AG08395 (cell line): Measurements from ENCODE around the gene LIMA1.
"Not testable (repeated sequence)": the region's sequence is repeated elsewhere in the genome, so short reads cannot be mapped to it uniquely, and the experiment has no call there.

Experiments used
- DNase-seq: peaks from one replicate; pipeline ENCODE4 v3.0.0; 2012; ENCODE audit warnings: mixed read lengths, low spot score

LIMA1 gene

DNA sequence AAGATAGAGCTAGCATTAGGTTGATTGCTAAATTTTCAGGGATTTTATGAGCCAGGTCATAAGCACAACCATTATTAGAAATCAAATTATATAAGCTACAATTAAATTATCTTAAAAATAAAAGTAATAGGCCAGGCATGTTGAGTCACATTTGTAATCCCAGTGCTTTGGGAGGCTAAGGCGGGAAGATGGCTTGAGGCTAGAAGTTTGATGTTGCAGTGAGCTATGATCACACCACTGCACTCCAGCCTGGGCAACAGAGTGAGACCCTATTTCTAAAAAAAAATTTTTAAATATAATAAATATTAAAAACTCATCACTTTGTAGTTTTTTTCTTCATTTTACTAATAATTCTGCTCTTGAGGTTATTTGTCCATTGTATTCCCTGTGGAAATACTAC, 1.9 kb upstream of the LIMA1 start:
- no peak for DNase-seq

DNA sequence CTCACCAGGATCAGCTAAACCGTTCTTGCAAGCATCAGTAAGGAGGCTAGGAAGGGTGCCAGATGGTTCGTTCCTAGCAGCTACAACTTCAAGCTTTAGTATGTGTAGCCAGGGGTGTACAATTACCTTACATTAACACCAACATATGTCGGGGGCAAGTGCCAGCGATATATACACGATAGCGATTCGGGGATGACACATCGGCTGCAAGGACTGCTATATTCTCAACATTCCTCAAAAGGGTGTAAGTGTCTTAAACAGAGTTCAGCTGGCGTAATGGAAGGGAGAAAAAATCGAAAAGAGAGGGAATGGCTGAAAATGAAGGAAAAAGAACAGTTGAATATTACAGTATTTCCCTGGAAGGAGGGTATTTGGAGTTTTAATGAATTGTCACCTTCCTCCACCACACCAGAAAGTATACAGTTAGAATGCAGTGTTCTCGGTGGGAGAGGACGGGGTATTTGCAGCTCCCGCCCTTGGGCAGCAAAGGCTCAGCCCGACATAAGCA, 545 bp downstream of the LIMA1 start:
- peak; percentile 46 for DNase-seq

DNA sequence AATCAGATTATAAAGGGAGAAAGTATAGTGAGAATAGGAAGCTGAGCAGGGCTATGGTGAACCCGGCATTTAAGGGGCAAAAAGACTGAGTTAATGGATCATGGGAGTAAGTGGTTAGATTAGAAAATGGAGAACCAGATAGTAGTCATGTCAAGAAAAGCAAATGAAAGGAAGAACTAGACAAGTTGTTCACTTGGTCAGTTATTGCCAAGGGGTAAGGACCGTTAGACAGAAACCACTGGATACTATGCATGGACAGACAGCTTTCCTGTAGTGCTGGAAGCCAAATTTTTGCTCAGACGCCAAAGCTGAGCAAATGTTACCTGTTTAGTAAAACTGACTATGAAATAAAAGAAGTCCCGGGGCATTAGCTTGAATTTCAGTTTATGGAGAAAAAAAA, 3.8 kb downstream of the LIMA1 start:
- no peak for DNase-seq

DNA sequence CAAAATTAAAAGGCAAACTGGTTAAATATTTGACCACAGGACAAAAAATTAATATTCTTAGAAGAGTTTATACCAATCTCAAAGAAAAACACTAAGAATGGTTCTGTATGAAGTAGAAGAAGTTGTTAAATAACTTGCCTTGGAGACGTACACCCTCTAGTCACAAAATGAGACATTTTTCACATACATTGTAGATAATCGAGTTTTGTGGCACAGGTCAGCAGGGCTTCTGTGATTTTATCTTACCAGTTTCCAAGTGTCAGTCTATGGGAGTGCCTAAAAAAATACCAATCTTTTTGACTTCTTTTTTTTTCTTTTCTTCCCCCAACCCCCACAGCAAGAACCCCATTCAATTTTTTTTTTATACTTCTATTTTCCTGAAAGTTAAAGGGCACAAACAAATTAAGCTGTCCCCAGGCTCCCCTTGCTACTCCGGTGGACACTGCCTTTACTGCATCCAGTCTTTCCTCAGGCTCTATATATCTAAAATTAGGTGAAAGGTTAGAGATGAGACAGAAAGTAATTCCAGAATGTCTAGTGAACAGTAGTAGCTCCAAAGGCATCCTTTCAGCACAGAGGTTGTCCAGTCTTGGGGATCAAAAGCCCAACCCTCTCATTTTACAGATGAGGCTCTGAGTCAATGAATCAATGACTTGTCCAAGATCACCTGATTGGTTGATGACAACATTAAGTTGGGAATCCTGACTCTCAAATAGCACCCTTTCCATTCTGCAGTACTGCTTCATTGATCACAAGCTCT, 6.2 kb downstream of the LIMA1 start:
- peak; percentile 11 for DNase-seq

DNA sequence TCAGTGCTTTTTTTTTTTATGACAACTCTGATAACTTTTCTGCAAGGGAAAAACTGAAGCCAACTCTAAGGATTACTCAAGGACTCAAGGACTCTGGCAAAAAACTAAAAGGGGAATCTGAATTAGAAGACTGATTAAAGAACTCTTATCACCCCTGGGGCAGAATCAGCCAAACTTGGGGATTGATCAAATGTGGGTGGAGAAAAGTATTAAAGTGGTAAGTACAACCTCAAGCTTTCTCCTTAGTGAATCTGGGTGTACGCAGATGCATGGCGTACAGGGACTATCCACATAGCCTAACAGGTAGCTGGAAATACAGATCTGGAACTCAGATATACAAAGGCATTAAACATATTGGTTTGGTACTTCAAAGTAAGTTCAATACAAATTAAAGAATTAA, 7.3 kb downstream of the LIMA1 start:
- DNase-seq = no peak

DNA sequence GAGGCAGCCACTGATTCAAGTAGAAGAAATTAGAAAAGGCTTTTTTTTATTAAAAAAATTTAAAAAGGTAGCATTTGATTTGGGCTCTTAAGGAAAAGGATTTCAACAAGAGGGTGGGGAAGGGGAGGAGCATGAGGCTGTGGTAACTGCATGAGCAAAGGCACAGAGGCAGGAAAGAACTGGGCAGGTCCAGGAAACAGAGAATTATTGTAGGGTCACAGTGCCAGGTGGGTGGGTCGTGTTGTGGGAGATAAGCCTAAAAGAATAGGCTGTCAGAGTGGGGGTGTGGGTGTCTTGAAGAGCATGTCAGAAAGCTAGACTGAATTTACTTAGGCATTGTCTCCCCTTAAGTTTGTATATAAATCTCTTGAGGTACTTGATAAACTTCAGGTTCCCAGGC, 7.8 kb downstream of the LIMA1 start:
- DNase-seq = no peak

DNA sequence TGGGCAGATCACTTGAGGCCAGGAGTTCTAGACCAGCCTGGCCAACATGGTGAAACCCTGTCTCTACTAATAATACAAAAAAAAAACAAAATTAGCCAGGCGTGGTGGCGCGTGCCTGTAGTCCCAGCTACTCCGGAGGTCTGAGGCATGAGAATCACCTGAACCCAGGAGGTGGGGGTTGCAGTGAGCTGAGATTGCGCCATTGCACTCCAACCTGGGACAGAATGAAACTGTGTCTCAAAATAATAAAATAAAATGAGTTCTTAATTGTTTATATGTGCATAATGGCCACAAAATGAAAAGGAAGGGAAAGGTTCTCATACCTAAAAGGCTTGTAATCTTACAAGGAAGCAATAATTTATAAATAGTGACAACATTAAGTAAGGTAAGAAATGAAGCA, 8.2 kb downstream of the LIMA1 start:
- DNase-seq = not testable (repeated sequence)

DNA sequence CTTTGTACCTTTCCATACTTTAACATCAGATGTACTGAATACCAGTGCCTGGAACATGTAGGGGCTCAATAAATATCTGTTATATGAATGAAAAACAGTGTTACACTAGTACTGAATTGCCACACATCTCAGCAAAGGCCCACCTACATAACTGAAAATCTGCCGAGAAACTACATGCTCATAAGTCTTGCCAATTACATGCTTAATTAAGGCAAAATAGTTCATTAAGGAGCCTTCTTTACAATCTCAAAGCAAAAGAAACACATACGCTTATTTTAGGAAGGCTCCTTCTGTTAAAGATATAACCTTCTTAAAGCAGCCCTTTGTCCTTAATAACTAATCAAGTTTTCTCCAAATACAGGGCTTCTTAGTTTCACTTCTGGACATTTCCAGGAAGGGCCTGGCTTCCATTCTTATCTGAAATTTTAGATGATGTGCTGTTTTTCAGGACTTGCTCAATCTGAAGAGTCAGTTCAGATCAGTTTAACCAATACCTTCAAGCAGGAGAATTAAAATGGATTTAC, 11.5 kb downstream of the LIMA1 start:
- peak; percentile 17 for DNase-seq

DNA sequence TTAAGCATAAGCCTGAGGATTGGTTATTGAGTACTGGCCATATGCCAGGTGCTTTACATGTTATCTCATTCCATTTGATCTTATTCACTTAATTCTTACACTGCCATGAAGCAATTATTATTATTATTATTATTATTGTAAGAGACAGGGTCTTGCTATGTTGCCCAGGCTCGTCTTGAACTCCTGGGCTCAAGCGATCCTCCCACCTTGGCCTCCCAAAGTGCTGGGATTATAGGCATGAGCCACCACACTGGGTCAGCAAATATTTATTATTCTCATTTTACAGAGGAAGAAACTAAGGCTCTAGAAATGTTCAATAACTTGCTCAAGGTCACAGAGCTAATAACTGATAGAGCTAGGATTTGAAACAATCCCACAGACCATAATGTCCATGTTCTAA, 14.8 kb downstream of the LIMA1 start:
- DNase-seq = no peak

DNA sequence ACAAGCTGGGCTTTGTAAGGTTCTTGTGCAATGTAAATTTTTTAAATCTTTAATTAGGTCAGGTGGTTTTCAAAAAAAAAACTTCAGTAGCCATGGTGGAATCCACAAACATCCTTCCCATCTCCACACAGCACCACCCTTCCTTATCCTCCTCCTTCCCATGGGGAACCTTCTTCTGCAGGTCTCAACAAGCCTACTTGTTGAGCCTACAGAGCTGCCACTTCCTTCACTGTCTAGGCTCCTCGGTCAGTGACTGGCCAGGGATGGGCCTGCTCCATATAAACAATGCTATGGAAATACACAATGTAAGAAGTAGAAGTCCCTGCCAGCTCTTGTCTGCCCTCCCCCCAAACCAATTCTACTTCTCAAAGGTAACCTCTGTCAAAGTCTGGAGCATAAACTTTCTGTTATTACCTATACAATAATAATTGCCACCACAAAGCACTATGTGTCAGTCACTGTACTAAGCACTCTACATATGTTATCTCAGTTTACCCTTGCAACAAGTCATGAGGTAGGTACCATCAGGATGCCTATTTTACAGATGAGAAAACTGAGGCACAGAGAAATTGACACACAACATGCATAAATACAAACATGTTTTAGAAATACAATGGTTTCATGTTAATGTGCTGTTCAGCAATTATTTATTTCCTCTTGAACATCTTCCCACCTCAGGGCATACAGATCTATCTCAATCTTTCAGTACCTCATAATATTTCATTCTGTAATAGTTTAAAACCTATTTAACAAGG, 17.4 kb downstream of the LIMA1 start:
- no peak for DNase-seq

DNA sequence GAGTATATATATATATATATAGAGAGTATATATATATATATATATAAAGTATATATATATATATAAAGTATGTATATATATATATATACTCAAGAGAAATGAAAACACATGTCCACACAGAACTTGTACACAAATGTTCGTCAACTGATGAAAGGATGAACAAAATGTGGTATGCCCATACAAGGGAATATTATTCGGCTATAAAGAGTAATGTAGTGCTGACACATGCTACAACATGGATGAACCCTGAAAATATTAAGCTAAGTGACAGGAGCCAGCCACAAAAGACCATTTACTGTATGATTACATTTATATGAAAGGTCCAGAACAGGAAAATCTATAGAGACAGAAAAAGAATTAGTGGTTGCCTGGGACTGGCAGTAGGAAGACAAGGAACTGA, 19.5 kb downstream of the LIMA1 start:
- no peak for DNase-seq

DNA sequence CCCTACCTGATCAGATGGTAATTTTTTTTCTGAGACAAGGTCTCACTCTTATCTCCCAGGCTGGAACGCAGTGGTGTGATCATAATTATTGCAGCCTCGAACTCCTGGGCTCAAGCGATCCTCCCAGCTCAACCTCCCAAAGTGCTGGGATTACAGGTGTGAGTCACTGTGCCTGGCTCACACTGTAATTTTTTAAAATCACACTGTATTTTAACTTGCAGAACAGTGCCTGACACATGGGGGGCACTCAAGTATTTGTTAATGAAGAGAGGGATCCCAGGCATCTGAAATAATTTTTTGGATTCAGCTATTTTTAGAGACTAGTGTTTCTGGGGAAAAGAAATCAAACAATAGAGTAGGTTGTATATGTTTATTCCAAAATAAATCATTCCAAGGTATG, 21.7 kb downstream of the LIMA1 start:
- no peak for DNase-seq

DNA sequence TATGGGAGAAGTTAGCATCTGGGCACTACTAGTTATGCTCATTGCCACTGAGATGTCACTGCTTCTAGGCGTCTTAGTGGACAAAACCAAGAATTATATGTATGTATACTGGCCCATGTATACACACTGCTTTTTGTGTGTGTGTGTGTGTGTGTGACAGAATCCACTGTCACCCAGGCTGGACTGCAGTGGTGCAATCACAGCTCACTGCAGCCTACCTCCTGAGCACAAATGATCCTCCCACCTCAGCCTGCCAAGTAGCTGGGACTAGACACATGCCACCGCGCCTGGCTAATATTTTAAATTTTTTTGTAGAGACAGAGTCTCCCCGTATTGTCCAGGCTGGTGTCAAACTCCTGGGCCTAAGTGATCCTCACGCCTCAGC, 25.2 kb downstream of the LIMA1 start:
- DNase-seq = no peak

DNA sequence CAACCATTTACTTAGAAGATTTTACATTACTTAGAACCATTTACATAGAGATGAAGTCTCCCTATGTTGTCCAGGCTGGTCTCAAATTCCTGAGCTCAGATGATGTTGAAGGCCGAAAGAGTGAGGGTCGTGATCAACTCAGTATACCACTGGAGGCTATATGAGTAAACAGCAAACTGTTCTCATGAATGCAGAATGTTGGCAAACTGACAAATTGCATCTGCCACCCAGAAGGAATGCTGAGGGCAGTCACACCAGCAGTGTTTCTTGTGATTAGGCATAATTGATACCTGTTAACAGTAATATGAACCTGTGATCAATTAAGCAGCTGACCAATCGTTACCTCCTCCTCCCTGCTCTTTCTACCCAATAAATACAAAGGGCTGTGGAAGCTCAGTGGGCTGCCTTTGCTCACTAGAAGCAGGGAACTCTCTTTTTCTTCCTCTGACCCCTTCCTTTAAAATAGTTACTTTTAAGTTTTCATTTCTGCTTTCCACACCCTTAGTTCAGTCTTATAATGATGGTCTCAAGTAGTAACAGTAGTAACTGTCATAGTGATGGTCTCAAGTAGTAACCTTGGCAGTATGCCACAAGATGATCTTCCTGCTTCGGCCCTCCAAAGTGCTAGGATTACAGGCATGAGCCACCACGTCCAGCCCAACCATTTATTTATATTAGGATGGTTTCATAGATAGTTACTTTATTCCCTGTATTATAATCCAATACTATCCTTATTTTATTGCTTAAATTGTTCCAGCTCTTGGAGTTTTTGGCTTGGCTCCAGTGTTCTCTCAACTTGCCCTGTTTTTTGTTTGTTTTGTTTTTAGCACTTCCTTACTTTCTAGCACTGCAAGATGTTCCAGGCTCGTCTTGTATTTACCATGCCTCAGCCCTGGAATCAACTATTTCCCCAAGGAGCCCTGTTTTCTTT, 25.8 kb downstream of the LIMA1 start:
- DNase-seq = no peak

DNA sequence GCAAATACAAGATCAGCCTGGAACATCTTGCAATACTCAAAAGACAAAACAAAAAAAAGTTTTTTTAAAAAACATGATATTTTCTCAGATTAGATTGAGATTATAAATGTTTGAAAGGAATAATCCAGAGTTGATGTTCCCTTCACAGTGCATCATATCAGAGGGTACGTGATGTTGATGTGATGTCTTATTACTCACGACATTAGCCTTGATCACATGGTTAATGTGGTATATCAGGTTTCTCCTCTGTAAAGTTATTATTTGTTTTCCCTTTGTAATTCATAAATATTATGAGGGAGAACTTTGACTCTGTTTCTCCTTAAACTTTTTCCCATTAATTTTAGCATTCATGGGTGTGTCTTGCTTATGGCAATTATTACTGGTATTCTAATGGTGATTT, 26.6 kb downstream of the LIMA1 start:
- DNase-seq = no peak

DNA sequence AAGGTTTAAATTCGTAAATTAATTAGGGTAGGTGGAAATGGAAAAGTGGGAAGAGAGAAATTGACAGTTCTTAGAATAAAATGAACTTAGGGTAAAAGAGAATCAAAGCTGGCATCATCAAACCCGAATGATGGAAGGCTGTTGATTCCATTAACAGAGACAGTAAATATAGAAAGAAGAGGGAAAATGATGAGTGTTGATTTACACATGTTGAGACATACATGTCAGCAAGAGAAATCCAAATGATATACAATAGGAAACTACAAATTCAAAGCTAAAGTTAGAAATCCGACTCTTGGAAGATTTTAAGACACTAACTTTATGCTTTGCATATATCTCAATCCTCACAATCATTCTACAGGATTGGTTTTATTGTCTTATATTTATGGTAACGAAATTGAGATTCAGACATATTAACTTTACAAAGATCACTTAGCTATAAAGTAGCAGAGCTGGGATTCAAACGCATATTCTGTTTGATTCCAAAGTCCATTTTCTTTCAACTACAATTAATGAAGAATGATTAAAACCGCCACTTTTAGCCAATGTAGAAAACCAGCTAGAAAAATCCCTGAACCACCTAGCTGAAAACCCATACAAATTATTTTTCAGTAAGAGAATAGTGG, 30.2 kb downstream of the LIMA1 start:
- no peak for DNase-seq

DNA sequence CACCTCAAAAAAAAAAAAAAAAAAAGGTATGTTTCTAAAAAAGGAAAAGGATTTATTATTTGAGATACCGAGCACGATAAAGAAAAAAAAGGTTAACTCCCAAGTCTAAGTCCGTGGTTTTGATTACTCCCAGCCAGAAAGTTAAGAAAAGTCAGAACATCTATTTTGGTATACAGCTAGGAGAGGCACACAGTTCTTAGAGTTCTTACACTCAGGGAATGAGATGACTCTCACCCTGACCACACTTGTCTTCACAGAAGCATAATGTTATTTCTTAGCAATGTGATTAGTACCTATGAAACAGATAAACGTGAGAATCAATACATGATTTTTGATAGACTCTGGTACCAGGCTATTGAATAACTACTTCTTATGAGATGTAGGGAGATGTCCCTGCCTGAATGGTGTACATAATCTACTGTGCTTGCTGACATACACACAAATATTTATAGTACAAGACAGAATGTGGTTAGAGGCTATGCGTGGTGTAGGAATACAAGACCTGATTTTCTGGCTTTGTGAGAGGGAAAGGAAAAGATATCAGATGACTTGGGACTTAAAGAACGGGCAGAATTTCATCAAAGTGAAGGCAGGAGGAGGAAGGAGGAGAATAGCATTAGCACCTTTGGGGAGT, 31.6 kb downstream of the LIMA1 start:
- no peak for DNase-seq

DNA sequence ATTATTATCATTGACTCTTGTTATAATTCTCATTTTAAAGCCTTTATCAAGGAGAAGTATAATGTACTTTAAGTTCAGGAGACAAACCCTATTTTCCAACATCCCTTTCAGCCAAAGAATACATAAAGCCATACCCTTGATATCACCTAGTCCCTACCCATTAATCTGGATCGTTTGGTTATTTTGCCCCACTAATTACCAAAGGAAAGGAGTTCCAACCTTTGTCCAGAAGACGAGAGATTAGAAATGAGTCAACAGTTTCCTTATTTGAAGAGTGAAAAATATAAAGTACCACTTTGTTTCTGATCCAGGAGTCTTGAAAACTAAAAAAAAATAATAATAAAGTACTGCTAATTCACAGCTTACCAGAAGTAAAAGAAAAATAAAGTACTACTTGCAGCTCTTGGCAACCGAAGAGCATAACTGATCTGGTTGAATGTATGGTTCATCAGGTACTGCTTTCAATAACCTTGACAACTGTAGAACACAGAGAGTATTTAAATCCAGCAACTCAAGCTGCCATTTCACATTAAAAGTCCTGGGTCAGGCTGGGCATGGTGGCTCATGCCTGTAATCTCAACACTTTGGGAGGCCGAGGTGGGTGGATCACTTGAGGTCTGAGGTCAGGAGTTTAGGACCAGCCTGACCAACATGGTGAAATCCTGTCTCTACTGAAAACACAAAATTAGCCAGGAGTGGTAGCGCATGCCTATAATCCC, 33.7 kb downstream of the LIMA1 start:
- no peak for DNase-seq

DNA sequence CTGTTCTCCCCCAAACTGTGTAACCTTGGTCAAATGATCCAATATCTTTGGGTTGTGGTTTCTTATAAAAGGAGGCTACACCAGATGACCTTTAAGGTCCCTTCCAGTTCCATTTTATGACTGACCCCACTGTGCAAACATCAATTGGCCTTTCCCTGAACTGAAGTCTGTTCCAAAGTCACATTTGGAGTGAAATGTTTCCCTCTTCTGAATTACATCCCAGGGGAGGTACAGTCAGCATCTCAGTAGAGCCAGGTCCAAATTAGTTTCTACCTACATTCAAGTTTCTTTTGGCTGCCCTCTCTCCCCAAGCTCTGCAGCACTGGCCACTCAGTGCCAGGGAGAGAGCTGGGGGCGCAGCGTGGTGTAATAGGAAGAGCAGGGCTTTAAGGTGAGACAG, 34.4 kb downstream of the LIMA1 start:
- no peak for DNase-seq

DNA sequence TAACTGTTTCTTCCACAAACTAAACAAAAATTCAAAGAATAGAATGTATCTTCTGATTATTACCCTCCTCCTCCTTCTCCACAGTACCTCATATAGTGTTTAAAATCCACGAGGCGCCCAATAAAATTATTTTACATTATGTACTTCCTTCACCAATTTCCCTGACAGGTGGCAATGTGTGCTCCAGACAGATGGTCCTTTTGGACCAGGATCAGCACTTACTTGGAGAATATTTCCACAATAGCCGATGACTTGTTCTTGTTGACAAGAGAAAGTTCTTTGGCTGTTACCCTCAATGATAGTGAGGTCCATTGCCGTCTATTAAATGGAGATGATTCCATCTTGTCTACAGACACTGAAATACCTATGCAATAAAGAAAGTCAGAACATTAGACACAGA, 34.9 kb downstream of the LIMA1 start:
- no peak for DNase-seq

DNA sequence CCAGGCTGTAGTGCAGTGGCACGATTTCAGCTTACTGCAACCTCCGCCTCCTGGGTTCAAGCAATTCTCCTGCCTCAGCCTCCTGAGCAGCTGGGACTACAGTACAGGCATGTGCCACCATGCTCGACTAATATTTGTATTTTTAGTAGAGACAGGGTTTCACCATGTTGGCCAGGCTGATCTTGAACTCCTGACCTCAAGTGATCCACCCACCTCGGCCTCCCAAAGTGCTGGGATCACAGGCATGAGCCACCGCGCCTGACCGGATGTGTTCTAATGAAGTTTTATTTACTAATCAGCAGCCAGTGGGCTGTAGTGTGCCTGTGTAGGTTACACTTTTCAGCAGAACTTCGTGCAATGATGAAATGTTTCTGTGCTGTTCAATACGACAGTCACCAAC, 35.7 kb downstream of the LIMA1 start:
- not testable (repeated sequence) for DNase-seq
